GOT3 (cell line): ENCODE results near the gene SUFU.
A peak's percentile ranks its signal among the peaks of the same experiment; 100 is the strongest.
"Not testable (repeated sequence)": the region's sequence is repeated elsewhere in the genome, so short reads cannot be mapped to it uniquely, and the experiment has no call there.

Experiments used
- DNase-seq: peaks from one replicate; lab custom pipeline; 2025; ENCODE audit warnings: mixed read lengths; lab: John Stamatoyannopoulos, UW

SUFU gene

GRCh38 chr10:102480396-102480795 is 23.4 kb upstream of the SUFU start:
- DNase-seq: no peak

GRCh38 chr10:102484021-102484420 is 19.8 kb upstream of the SUFU start:
- no peak for DNase-seq

GRCh38 chr10:102485093-102485784 is 18.5 kb upstream of the SUFU start:
- DNase-seq: no peak

- no peak for DNase-seq
Observed at GRCh38 chr10:102491136-102491535, 12.6 kb upstream of the SUFU start.

GRCh38 chr10:102492344-102492939 is 11.3 kb upstream of the SUFU start:
- DNase-seq: no peak

DNA sequence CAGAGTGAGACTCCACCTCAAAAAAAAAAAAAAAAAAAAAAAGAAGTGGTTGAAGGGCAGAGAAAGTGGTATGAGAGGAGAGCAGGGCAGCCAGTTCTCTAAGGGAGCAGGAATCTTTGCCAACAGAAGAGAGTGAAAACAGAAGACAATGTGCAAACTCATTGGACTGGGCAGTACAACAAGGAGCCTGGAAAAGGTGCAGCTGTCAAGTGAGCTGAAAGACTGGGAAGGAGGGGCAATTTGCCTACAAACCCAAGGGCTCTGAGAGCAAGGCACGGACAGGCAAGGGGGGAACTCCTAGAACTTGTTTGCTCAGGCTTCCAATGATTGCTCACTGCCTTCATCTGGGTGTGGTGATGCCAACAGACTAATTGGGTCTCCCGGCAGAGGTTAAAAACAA is 10.8 kb upstream of the SUFU start:
- no peak for DNase-seq

GRCh38 chr10:102493771-102494170 is 10.0 kb upstream of the SUFU start:
- DNase-seq: no peak

DNA sequence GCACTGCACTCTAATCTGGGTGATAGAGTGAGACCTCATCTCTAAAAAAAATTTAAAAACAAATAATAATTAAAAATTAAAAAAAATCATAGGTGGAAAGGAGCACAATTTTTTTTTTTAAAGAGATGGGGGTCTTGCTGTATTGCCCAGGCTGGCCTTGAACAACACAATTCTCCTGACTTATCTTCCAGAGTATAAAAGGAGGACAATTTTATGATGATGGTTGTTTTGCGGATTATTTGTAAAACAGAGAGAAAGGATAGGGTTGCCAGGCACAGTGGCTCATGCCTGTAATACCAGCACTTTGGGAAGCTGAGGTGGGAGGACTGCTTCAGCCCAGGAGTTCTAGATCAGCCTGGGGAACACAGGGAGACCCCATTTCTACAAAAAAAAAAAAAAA is 6.2 kb upstream of the SUFU start:
- no peak for DNase-seq

GRCh38 chr10:102499356-102499755 is 4.4 kb upstream of the SUFU start:
- no peak for DNase-seq

- DNase-seq: not testable (repeated sequence)
Observed at GRCh38 chr10:102500686-102501085, 3.1 kb upstream of the SUFU start.

GRCh38 chr10:102501201-102502028 is 2.4 kb upstream of the SUFU start:
- DNase-seq: no peak

DNA sequence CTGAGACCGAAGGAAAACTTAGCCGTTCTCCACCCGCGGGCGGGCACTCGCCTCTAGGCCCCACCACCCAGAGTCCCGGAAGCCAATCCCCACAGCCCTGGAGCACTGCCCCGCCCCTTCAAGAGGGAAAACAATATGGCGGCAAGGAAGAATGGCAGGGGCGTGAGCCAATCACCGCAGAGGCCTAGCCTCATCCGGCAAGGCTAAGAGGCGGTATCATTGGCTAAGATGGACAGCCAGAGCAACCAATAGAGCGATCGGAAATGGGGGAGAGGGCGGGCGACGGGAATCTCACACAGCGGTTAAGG is 1.8 kb upstream of the SUFU start:
- peak; percentile 97 for DNase-seq

GRCh38 chr10:102502337-102503151 is 1.2 kb upstream of the SUFU start, which contains the start of gene ACTR1A:
ACTR1A (minus strand) TSS chr10:102502712; CDS start chr10:102502647, 65 bp downstream.
- peak; percentile 88 for DNase-seq

- no peak for DNase-seq
Observed at GRCh38 chr10:102504179-102504975, 605 bp downstream of the SUFU start.

DNA sequence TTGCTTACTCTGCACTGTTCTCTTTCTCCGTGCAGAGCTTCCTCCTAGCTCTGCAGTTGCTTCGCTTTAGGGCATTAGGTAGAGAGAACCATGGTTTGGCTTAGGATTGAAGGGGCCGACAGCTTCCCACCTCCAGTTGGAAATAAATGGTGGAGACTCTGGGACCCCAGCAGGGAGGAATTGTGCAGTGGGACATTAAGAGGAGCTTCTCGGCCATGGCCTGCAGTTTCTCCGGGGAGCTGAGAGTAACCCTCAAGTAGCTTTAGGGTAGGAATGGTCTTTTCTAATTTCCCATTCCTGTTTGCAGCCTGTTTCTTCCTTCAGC is 1.2 kb downstream of the SUFU start:
- no peak for DNase-seq

DNA sequence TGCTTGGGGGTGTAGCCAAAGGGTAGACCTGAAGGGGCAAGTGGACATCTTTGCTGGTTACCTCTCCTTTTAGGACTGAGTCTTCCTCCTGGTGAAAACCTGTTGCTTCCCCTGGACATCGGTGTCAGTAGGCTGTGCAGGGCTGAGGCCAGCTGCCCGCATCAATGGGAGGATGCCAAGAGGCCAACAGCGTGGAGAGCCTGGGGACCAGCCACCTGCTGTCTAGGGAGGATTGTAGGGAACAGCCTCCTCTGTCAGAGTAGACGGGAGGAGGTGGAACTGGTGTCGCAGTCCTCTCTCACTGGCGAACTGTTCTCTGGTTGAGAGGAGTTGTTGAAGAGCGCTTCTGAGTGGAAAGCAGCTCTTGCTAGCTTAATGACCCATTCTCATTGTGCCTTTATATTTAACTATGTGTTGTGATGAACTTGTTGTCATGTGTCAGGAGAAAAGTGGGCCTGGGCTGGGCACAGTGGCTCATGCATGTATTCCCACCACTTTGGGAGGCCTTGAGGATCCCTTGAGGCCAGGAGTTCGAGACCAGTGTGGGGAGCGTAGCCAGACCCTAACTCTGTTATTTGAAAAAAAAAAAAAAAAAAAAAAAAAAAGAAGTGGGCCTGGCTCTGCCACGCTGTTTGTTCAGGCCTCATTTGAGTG is 1.8 kb downstream of the SUFU start:
- DNase-seq: no peak

- DNase-seq: no peak
Observed at GRCh38 chr10:102507521-102507920, 3.7 kb downstream of the SUFU start.

GRCh38 chr10:102508506-102508905 is 4.7 kb downstream of the SUFU start:
- no peak for DNase-seq

DNA sequence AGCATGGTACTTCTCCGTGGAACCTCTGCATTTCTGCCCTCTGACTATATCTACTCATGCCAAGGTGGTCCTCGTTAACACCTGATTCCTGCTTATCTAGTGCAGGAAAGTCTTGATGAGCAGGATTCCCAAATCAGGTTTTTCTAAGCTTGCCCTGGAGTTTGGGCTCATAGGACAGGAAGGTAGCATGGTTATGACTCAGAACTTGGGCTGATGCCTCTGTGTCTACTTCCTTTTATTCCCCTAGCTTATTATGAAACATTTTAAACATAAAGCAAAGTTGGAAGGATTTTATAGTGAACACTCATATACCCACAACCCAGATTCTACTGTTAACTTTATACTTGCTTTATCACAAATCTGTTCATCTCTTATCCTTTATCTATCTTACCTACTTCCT is 5.6 kb downstream of the SUFU start:
- no peak for DNase-seq

- DNase-seq: no peak
Observed at GRCh38 chr10:102511583-102512274, 8.0 kb downstream of the SUFU start.
